Activated T-helper 1 cell treated with anti-CD3 and anti-CD28 coated beads, Interleukin-12 subunit alpha, Interleukin-12 subunit beta, Interleukin-2, Interleukin-4 antibody, amounts not matched to agents 30 ng/mL and 10 ng/mL and 1 ng/mL, durations not matched to agents 14 hours and 24 hours and 36 hours (primary cell): Measurements from ENCODE around the gene CENPK. TPM values are rescaled to one million over a fixed set of nuclear protein-coding genes. Genes with fewer than 3 reads are reported as not detected.
"Not testable (repeated sequence)": the region's sequence is repeated elsewhere in the genome, so short reads cannot be mapped to it uniquely, and the experiment has no call there.

Experiments
- DNase-seq: peaks from one replicate; pipeline ENCODE4 v3.0.0; 2021; ENCODE audit warnings: low spot score
- H3K27ac Mint-ChIP-seq: one replicate; pipeline ENCODE4 v1.8.0; 2021; ENCODE audit warnings: mild to moderate bottlenecking, mixed read lengths
- H3K27me3 Mint-ChIP-seq: one replicate; pipeline ENCODE4 v1.8.0; 2022; ENCODE audit warnings: mild to moderate bottlenecking, moderate library complexity, mixed read lengths; ENCODE audit not compliant: insufficient read depth
- H3K36me3 Mint-ChIP-seq: one replicate; pipeline ENCODE4 v1.8.0; 2021; ENCODE audit warnings: low read depth, mixed read lengths
- H3K4me1 Mint-ChIP-seq: one replicate; pipeline ENCODE4 v1.8.0; 2021; ENCODE audit warnings: low read depth, mixed read lengths
- H3K4me3 Mint-ChIP-seq: one replicate; pipeline ENCODE4 v1.8.0; 2021; ENCODE audit warnings: mild to moderate bottlenecking, moderate library complexity, mixed read lengths
- H3K9me3 Mint-ChIP-seq: one replicate; pipeline ENCODE4 v1.8.0; 2021; ENCODE audit warnings: mixed read lengths
- intact Hi-C: fragments of 100-400 bp; cut with micrococcal nuclease; formaldehyde crosslinking; loops from one replicate; pipeline ENCODE4 v1.15.1; 2024
- total RNA-seq: library from RNA; stranded (reverse); gene quantifications from 2 replicates; pipeline ENCODE4 v1.2.3, GENCODE V29; 2022

The CENPK gene
- 81.0 and 85.1 TPM in 2 replicates for total RNA-seq

GRCh38 chr5:65562731-65563701 is at the start of gene CENPK, which contains the start of gene PPWD1:
TSS of gene CENPK (minus strand) at chr5:65563168. CDS start at chr5:65554907, 8,261 bp downstream.
TSS of gene PPWD1 (plus strand) at chr5:65563296. CDS start at chr5:65563311, 15 bp downstream.
- Mint-ChIP-seq H3K27me3 (no peaks in the 10 kb centered on the region), H3K36me3 (peaks cover 23% of the 10 kb centered on the region), H3K27ac (peak within 1 kb of the TSS; percentile 99), H3K4me1 (peaks cover 53% of the 10 kb centered on the region), H3K9me3 (no peaks in the 10 kb centered on the region), H3K4me3 (peak within 1 kb of the TSS; percentile 95)
- intact Hi-C loops, result loop anchor here (1.0 to 5.0 kb wide), 9 partner anchors 61 to 795 kb away; partner anchors contain the start of genes CWC27, NLN, SGTB and SREK1
- DNase-seq, result peak; percentile 94

GRCh38 chr5:65612298-65612907 is 49.4 kb upstream of the CENPK start:
- intact Hi-C loops, result no loop called here
- no peaks in the 10 kb centered on the region for H3K9me3 Mint-ChIP-seq
- no peak overlapping the region for H3K4me3 Mint-ChIP-seq
- H3K36me3 Mint-ChIP-seq, result peaks cover 35% of the 10 kb centered on the region
- no peak overlapping the region for H3K27ac Mint-ChIP-seq
- no peaks in the 10 kb centered on the region for H3K4me1 Mint-ChIP-seq
- no peaks in the 10 kb centered on the region for H3K27me3 Mint-ChIP-seq
- no peak for DNase-seq

GRCh38 chr5:65611524-65611923 is 48.6 kb upstream of the CENPK start:
- Mint-ChIP-seq H3K4me1 (no peaks in the 10 kb centered on the region), H3K27ac (no peak overlapping the region), H3K27me3 (no peaks in the 10 kb centered on the region), H3K9me3 (no peaks in the 10 kb centered on the region), H3K4me3 (no peak overlapping the region), H3K36me3 (peaks cover 40% of the 10 kb centered on the region)
- DNase-seq, result no peak
- intact Hi-C loops, result no loop called here

GRCh38 chr5:65601761-65602160 is 38.8 kb upstream of the CENPK start:
- Mint-ChIP-seq H3K36me3 (peaks cover 56% of the 10 kb centered on the region), H3K9me3 (peaks cover 17% of the 10 kb centered on the region)
- DNase-seq, H3K4me3 Mint-ChIP-seq, intact Hi-C loops, H3K27me3 Mint-ChIP-seq, H3K4me1 Mint-ChIP-seq, H3K27ac Mint-ChIP-seq: not testable (repeated sequence)

GRCh38 chr5:65588694-65589093 is 25.7 kb upstream of the CENPK start:
- DNase-seq, result no peak
- H3K4me1 Mint-ChIP-seq, result no peaks in the 10 kb centered on the region
- no peaks in the 10 kb centered on the region for H3K9me3 Mint-ChIP-seq
- H3K27ac Mint-ChIP-seq, result no peak overlapping the region
- intact Hi-C loops, result no loop called here
- H3K4me3 Mint-ChIP-seq, result no peak overlapping the region
- peaks cover 32% of the 10 kb centered on the region for H3K36me3 Mint-ChIP-seq
- no peaks in the 10 kb centered on the region for H3K27me3 Mint-ChIP-seq

- DNase-seq, result no peak
- Mint-ChIP-seq H3K4me1 (peaks cover 30% of the 10 kb centered on the region), H3K27me3 (no peaks in the 10 kb centered on the region), H3K4me3 (no peak overlapping the region), H3K36me3 (peaks cover 46% of the 10 kb centered on the region), H3K27ac (peak overlapping the region; percentile 67), H3K9me3 (no peaks in the 10 kb centered on the region)
- intact Hi-C loops, result no loop called here
These were observed 14.2 kb upstream of the CENPK start for GRCh38 chr5:65577141-65577540.

- Mint-ChIP-seq H3K4me3 (no peak overlapping the region), H3K27ac (no peak overlapping the region), H3K4me1 (peaks cover 27% of the 10 kb centered on the region), H3K36me3 (peaks cover 34% of the 10 kb centered on the region), H3K27me3 (no peaks in the 10 kb centered on the region), H3K9me3 (no peaks in the 10 kb centered on the region)
- intact Hi-C loops, result no loop called here
- no peak for DNase-seq
These were observed 7.7 kb upstream of the CENPK start for GRCh38 chr5:65570598-65571226.

GRCh38 chr5:65566505-65566904 is 3.5 kb upstream of the CENPK start:
- peaks cover 34% of the 10 kb centered on the region for H3K4me1 Mint-ChIP-seq
- intact Hi-C loops, result no loop called here
- H3K27ac Mint-ChIP-seq, result no peak overlapping the region
- no peaks in the 10 kb centered on the region for H3K9me3 Mint-ChIP-seq
- H3K36me3 Mint-ChIP-seq, result peaks cover 16% of the 10 kb centered on the region
- no peak overlapping the region for H3K4me3 Mint-ChIP-seq
- no peak for DNase-seq
- no peaks in the 10 kb centered on the region for H3K27me3 Mint-ChIP-seq

GRCh38 chr5:65563777-65564176 is 809 bp upstream of the CENPK start:
- intact Hi-C loops, result loop anchor here (1.0 to 5.0 kb wide), 8 partner anchors 61 to 795 kb away; partner anchors contain the start of genes CWC27, NLN, SGTB and SREK1
- peak overlapping the region; percentile 99 for H3K27ac Mint-ChIP-seq

GRCh38 chr5:65556718-65557117 is 6.2 kb downstream of the CENPK start:
- peaks cover 60% of the 10 kb centered on the region for H3K4me1 Mint-ChIP-seq
- DNase-seq, result no peak
- no peak overlapping the region for H3K4me3 Mint-ChIP-seq
- intact Hi-C loops, result no loop called here
- H3K36me3 Mint-ChIP-seq, result peaks cover 49% of the 10 kb centered on the region
- no peaks in the 10 kb centered on the region for H3K27me3 Mint-ChIP-seq
- H3K27ac Mint-ChIP-seq, result no peak overlapping the region
- H3K9me3 Mint-ChIP-seq, result no peaks in the 10 kb centered on the region

More at GRCh38 chr5:65563777-65564176, 809 bp upstream of the CENPK start:
- peaks cover 51% of the 10 kb centered on the region for H3K4me1 Mint-ChIP-seq
- no peaks in the 10 kb centered on the region for H3K27me3 Mint-ChIP-seq
- peaks cover 20% of the 10 kb centered on the region for H3K36me3 Mint-ChIP-seq
- DNase-seq, result no peak
- peak overlapping the region; percentile 95 for H3K4me3 Mint-ChIP-seq
- H3K9me3 Mint-ChIP-seq, result no peaks in the 10 kb centered on the region

- Mint-ChIP-seq H3K9me3 (no peaks in the 10 kb centered on the region), H3K36me3 (peaks cover 49% of the 10 kb centered on the region), H3K27me3 (no peaks in the 10 kb centered on the region), H3K27ac (no peak overlapping the region), H3K4me3 (no peak overlapping the region), H3K4me1 (peaks cover 55% of the 10 kb centered on the region)
- intact Hi-C loops, result no loop called here
- no peak for DNase-seq
These were observed 6.8 kb downstream of the CENPK start for GRCh38 chr5:65556181-65556580.

- H3K4me1 Mint-ChIP-seq, result peaks cover 51% of the 10 kb centered on the region
- no peak for DNase-seq
- no peaks in the 10 kb centered on the region for H3K27me3 Mint-ChIP-seq
- H3K36me3 Mint-ChIP-seq, result peaks cover 53% of the 10 kb centered on the region
- intact Hi-C loops, result no loop called here
- H3K27ac Mint-ChIP-seq, result peak overlapping the region; percentile 24
- no peaks in the 10 kb centered on the region for H3K9me3 Mint-ChIP-seq
- H3K4me3 Mint-ChIP-seq, result no peak overlapping the region
These were observed 7.7 kb downstream of the CENPK start for GRCh38 chr5:65555287-65555686.
